ENCODE results near the gene RBP5. TPM values are rescaled to one million over a fixed set of nuclear protein-coding genes. Genes with fewer than 3 reads are reported as not detected.

Gene RBP5
- total RNA-seq, 4 donors from 2014 or later: 0.26 to 2.5 TPM; not detected in 2

- 69 to 76% methylated on average over 4 of the region's 4 CpGs for WGBS, 2 donors
- H3K4me3 ChIP-seq (ENCODE audit: low read depth, poor library complexity, severe bottlenecking): no peak overlapping the region
- TF ChIP-seq POLR2A (IDR thresholded peaks at IDR 0.05) (no peak), CTCF (IDR thresholded peaks at IDR 0.05) (no peak)
- no peak for DNase-seq (ENCODE audit: low spot score in 2 of 2)
- intact Hi-C loops (cut with DNase I; ENCODE audit: low total_unique reads): no loop called here
Measured at GRCh38 chr12:7078163-7078562, 50.5 kb downstream of the RBP5 start.

GRCh38 chr12:7076493-7076892, 52.2 kb downstream of the RBP5 start:
- TF ChIP-seq CTCF (IDR thresholded peaks at IDR 0.05) (no peak), POLR2A (IDR thresholded peaks at IDR 0.05) (no peak)
- WGBS, 2 donors: 93 to 94% methylated on average over 4 of the region's 4 CpGs
- peak in 1 of 2 donors; percentile 80 for DNase-seq (ENCODE audit: low spot score in 2 of 2)
- H3K4me3 ChIP-seq (ENCODE audit: low read depth, poor library complexity, severe bottlenecking): no peak overlapping the region
- intact Hi-C loops (cut with DNase I; ENCODE audit: low total_unique reads): no loop called here

GRCh38 chr12:7075939-7076338, 52.8 kb downstream of the RBP5 start:
- WGBS, 2 donors: 44 to 46% methylated on average over 3 of the region's 3 CpGs
- TF ChIP-seq POLR2A (IDR thresholded peaks at IDR 0.05): no peak
- no peak for TF ChIP-seq CTCF (IDR thresholded peaks at IDR 0.05)
- intact Hi-C loops (cut with DNase I; ENCODE audit: low total_unique reads): no loop called here
- peak in 1 of 2 donors; percentile 50 for DNase-seq (ENCODE audit: low spot score in 2 of 2)
- no peak overlapping the region for H3K4me3 ChIP-seq (ENCODE audit: low read depth, poor library complexity, severe bottlenecking)

- intact Hi-C loops (cut with DNase I; ENCODE audit: low total_unique reads): no loop called here
- 82 to 93% methylated on average over 3 of the region's 3 CpGs for WGBS, 2 donors
Measured at GRCh38 chr12:7075518-7075917, 53.2 kb downstream of the RBP5 start.

GRCh38 chr12:7073946-7074345, 54.7 kb downstream of the RBP5 start:
- no peak overlapping the region for H3K4me3 ChIP-seq (ENCODE audit: low read depth, poor library complexity, severe bottlenecking)
- intact Hi-C loops (cut with DNase I; ENCODE audit: low total_unique reads): no loop called here
- TF ChIP-seq CTCF (IDR thresholded peaks at IDR 0.05) (no peak), POLR2A (IDR thresholded peaks at IDR 0.05) (no peak)
- peak in 1 of 2 donors; percentile 28 for DNase-seq (ENCODE audit: low spot score in 2 of 2)
- whole genome bisulfite sequencing, 2 donors: 44% methylated on average over 1 of the region's 1 CpG

More at GRCh38 chr12:7075518-7075917, 53.2 kb downstream of the RBP5 start:
- DNase-seq (ENCODE audit: low spot score in 2 of 2): peak in 1 of 2 donors; percentile 34
- TF ChIP-seq POLR2A (IDR thresholded peaks at IDR 0.05) (no peak), CTCF (IDR thresholded peaks at IDR 0.05) (no peak)
- H3K4me3 ChIP-seq (ENCODE audit: low read depth, poor library complexity, severe bottlenecking): no peak overlapping the region

Other genes starting within 250 kb of the RBP5 start
- 10 to 100 TPM in 1 of 4 donors, 1 to 10 TPM in 3; 6.4 to 11.5 (median 8.2) TPM for gene LRRC23, start 224.1 kb downstream of the RBP5 start, total RNA-seq
- 1 to 10 TPM; 3.6 to 7.9 (median 6.1) TPM for gene ENO2, start 214.3 kb downstream of the RBP5 start, total RNA-seq
- 100 to 1,000 TPM in 1 of 4 donors, 10 to 100 TPM in 3; 33.4 to 115 (median 64.0) TPM for gene ATN1, start 200.9 kb downstream of the RBP5 start, total RNA-seq
- not detected for gene RNU7-1, start 185.1 kb downstream of the RBP5 start, total RNA-seq
- gene C12orf57, start 184.9 kb downstream of the RBP5 start, total RNA-seq: 100 to 1,000 TPM; 341 to 526 (median 418) TPM
- gene PTPN6, start 177.5 kb downstream of the RBP5 start, total RNA-seq: 10 to 100 TPM; 31.8 to 44.5 (median 34.4) TPM
- 100 to 1,000 TPM; 176 to 256 (median 221) TPM for gene PHB2, start 158.2 kb downstream of the RBP5 start, total RNA-seq
- 10 to 100 TPM; 31.7 to 43.1 (median 34.7) TPM for gene EMG1, start 158.0 kb downstream of the RBP5 start, total RNA-seq
- 10 to 100 TPM; 29.6 to 51.2 (median 48.4) TPM for gene LPCAT3, start 110.4 kb downstream of the RBP5 start, total RNA-seq
- 100 to 1,000 TPM in 1 of 4 donors, 10 to 100 TPM in 3; 52.6 to 187 (median 59.3) TPM for gene C1S, start 68.2 kb downstream of the RBP5 start, total RNA-seq
- 100 to 1,000 TPM in 1 of 4 donors, 10 to 100 TPM in 3; 65.0 to 259 (median 84.7) TPM for gene C1R, start 36.4 kb downstream of the RBP5 start, total RNA-seq
- gene C1RL, start 19.7 kb downstream of the RBP5 start, total RNA-seq: 10 to 100 TPM; 38.1 to 42.3 (median 40.4) TPM
- gene CLSTN3, start 1.5 kb upstream of the RBP5 start, total RNA-seq: 10 to 100 TPM; 22.1 to 41.1 (median 31.7) TPM
- gene PEX5, start 60.8 kb upstream of the RBP5 start, total RNA-seq: 10 to 100 TPM; 20.5 to 46.4 (median 33.9) TPM
- gene ACSM4, start 175.2 kb upstream of the RBP5 start, total RNA-seq: under 1 TPM in 1 of 4 donors, not detected in 3; 0.10 TPM

All from lower leg skin (tissue), 4 donors.